HepG2 (cell line): ENCODE results near the gene EIF3J. TPM values are rescaled to one million over a fixed set of nuclear protein-coding genes. Genes with fewer than 3 reads are reported as not detected.
A peak's percentile ranks its signal among the peaks of the same experiment; 100 is the strongest.

Source experiments
- CERS6 ChIP-seq: sonication (generic); formaldehyde crosslinking; IDR thresholded peaks from 2 replicates; pipeline ENCODE4 v1.5.0; 2020; ENCODE audit warnings: missing genetic modification reagents
- DPF2 ChIP-seq: sonication (generic); formaldehyde crosslinking; IDR thresholded peaks from 2 replicates; pipeline ENCODE4 v1.4.0; 2020; ENCODE audit warnings: mild to moderate bottlenecking, low read depth, missing genetic modification reagents, borderline replicate concordance
- E2F1 ChIP-seq: sonication (generic); formaldehyde crosslinking; IDR thresholded peaks from 2 replicates; pipeline ENCODE4 v1.5.0; 2020; ENCODE audit warnings: missing genetic modification reagents
- GLI4 ChIP-seq: sonication (generic); formaldehyde crosslinking; IDR thresholded peaks from 2 replicates; pipeline ENCODE4 v1.5.1; 2020; ENCODE audit warnings: missing genetic modification reagents, mild to moderate bottlenecking, moderate library complexity, borderline replicate concordance
- NR0B2 ChIP-seq: sonication (generic); formaldehyde crosslinking; IDR thresholded peaks from 2 replicates; pipeline ENCODE4 v1.4.0; 2020; ENCODE audit warnings: mild to moderate bottlenecking, missing genetic modification reagents
- PRMT3 ChIP-seq: sonication (generic); formaldehyde crosslinking; IDR thresholded peaks from 2 replicates; pipeline ENCODE4 v1.8.1; 2022; ENCODE audit warnings: low read depth, mild to moderate bottlenecking, moderate library complexity, missing genetic modification reagents, borderline replicate concordance
- PTBP1 ChIP-seq: fragments of 200-400 bp; formaldehyde crosslinking; IDR thresholded peaks from 2 replicates; pipeline ENCODE4 v1.6.1; 2018; ENCODE audit warnings: low read length, low read depth; ENCODE audit not compliant: poor library complexity, severe bottlenecking
- RAD51 ChIP-seq: fragments of 450-650 bp; IDR thresholded peaks from 2 replicates; pipeline ENCODE4 v1.6.1; 2016; ENCODE audit warnings: borderline replicate concordance
- SMC3 ChIP-seq: IDR thresholded peaks from 2 replicates; pipeline ENCODE4 v1.6.1; 2011; ENCODE audit warnings: low read length, improper control_type of control experiment
- ZNF17 ChIP-seq: sonication (generic); formaldehyde crosslinking; IDR thresholded peaks from 2 replicates; pipeline ENCODE4 v1.5.0; 2020; ENCODE audit warnings: mild to moderate bottlenecking, missing genetic modification reagents
- ZNF335 ChIP-seq: sonication (generic); formaldehyde crosslinking; IDR thresholded peaks from 2 replicates; pipeline ENCODE4 v1.4.0; 2020; ENCODE audit warnings: missing genetic modification reagents
- ZNF572 ChIP-seq: sonication (generic); formaldehyde crosslinking; IDR thresholded peaks from 2 replicates; pipeline ENCODE4 v1.5.1; 2020; ENCODE audit warnings: mild to moderate bottlenecking, missing genetic modification reagents
- ZNF737 ChIP-seq: sonication (generic); formaldehyde crosslinking; IDR thresholded peaks from 2 replicates; pipeline ENCODE4 v1.5.0; 2020; ENCODE audit warnings: missing genetic modification reagents, mild to moderate bottlenecking, borderline replicate concordance
- polyA plus RNA-seq, 8 experiments: library from polyadenylated mRNA; depleted of rRNA in 3 of 8; stranded (reverse) in 7 of 8; unstranded in 1 of 8; fragments of >200 nt; fragmentation: Illumina TruSeq in 4 of 8; extraction: Trizol in 4 of 8; gene quantifications; 2 replicates each; pipeline versions ENCODE4 v1.2.1 to v1.2.3, GENCODE V29; 2011 to 2016; ENCODE audit warnings: low read depth in 4 of 8, missing spikeins in 1 of 8, mixed read lengths in 1 of 8; ENCODE audit not compliant: insufficient read depth in 1 of 8
- total RNA-seq, 5 experiments: library from RNA; depleted of rRNA; stranded (reverse); fragments of >200 nt; fragmentation: Illumina TruSeq; extraction: Trizol; gene quantifications; 2 replicates each; pipeline ENCODE4 v1.2.3, GENCODE V29; 2016; ENCODE audit warnings: low read depth in 1 of 5
- TF ChIP-seq, protein P1 (sequence below): sonication (generic); formaldehyde crosslinking; IDR thresholded peaks from 2 replicates; pipeline ENCODE4 v1.5.1; 2020; ENCODE audit warnings: mild to moderate bottlenecking, missing genetic modification reagents, borderline replicate concordance
- TF ChIP-seq, protein P2 (sequence below): sonication (generic); formaldehyde crosslinking; IDR thresholded peaks from 2 replicates; pipeline ENCODE4 v1.9.0; 2021; ENCODE audit warnings: missing genetic modification reagents, mild to moderate bottlenecking, borderline replicate concordance
- TF ChIP-seq, protein P3 (sequence below): sonication (generic); formaldehyde crosslinking; IDR thresholded peaks from 2 replicates; pipeline ENCODE4; 2020; ENCODE audit warnings: missing genetic modification reagents, mild to moderate bottlenecking, borderline replicate concordance

The EIF3J gene
- total and polyA plus RNA-seq, 2 of the 13 experiments (the other 11 are each of a cell fraction or from before 2014, with no cell fraction given), result 51.7 to 69.2 TPM

- TF ChIP-seq, protein P1, sequence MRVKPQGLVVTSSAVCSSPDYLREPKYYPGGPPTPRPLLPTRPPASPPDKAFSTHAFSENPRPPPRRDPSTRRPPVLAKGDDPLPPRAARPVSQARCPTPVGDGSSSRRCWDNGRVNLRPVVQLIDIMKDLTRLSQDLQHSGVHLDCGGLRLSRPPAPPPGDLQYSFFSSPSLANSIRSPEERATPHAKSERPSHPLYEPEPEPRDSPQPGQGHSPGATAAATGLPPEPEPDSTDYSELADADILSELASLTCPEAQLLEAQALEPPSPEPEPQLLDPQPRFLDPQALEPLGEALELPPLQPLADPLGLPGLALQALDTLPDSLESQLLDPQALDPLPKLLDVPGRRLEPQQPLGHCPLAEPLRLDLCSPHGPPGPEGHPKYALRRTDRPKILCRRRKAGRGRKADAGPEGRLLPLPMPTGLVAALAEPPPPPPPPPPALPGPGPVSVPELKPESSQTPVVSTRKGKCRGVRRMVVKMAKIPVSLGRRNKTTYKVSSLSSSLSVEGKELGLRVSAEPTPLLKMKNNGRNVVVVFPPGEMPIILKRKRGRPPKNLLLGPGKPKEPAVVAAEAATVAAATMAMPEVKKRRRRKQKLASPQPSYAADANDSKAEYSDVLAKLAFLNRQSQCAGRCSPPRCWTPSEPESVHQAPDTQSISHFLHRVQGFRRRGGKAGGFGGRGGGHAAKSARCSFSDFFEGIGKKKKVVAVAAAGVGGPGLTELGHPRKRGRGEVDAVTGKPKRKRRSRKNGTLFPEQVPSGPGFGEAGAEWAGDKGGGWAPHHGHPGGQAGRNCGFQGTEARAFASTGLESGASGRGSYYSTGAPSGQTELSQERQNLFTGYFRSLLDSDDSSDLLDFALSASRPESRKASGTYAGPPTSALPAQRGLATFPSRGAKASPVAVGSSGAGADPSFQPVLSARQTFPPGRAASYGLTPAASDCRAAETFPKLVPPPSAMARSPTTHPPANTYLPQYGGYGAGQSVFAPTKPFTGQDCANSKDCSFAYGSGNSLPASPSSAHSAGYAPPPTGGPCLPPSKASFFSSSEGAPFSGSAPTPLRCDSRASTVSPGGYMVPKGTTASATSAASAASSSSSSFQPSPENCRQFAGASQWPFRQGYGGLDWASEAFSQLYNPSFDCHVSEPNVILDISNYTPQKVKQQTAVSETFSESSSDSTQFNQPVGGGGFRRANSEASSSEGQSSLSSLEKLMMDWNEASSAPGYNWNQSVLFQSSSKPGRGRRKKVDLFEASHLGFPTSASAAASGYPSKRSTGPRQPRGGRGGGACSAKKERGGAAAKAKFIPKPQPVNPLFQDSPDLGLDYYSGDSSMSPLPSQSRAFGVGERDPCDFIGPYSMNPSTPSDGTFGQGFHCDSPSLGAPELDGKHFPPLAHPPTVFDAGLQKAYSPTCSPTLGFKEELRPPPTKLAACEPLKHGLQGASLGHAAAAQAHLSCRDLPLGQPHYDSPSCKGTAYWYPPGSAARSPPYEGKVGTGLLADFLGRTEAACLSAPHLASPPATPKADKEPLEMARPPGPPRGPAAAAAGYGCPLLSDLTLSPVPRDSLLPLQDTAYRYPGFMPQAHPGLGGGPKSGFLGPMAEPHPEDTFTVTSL (CRISPR knock-in tag), result no peak
- no peak for TF ChIP-seq ZNF335 (CRISPR knock-in tag)
- TF ChIP-seq ZNF17, result no peak
- TF ChIP-seq SMC3, result no peak
- no peak for TF ChIP-seq ZNF572 (CRISPR knock-in tag)
- no peak for TF ChIP-seq PRMT3 (CRISPR knock-in tag)
- TF ChIP-seq, protein P2, sequence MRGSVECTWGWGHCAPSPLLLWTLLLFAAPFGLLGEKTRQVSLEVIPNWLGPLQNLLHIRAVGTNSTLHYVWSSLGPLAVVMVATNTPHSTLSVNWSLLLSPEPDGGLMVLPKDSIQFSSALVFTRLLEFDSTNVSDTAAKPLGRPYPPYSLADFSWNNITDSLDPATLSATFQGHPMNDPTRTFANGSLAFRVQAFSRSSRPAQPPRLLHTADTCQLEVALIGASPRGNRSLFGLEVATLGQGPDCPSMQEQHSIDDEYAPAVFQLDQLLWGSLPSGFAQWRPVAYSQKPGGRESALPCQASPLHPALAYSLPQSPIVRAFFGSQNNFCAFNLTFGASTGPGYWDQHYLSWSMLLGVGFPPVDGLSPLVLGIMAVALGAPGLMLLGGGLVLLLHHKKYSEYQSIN (CRISPR knock-in tag), result no peak
- no peak for TF ChIP-seq E2F1
- no peak for TF ChIP-seq CERS6 (CRISPR knock-in tag)
- TF ChIP-seq DPF2 (CRISPR knock-in tag), result no peak
- peak; percentile 17 for TF ChIP-seq PTBP1
- peak; percentile 83; the same call in 1 of the 2 replicates for TF ChIP-seq GLI4 (CRISPR knock-in tag)
- TF ChIP-seq NR0B2 (CRISPR knock-in tag), result no peak
- TF ChIP-seq RAD51, result no peak
- TF ChIP-seq, protein P3, sequence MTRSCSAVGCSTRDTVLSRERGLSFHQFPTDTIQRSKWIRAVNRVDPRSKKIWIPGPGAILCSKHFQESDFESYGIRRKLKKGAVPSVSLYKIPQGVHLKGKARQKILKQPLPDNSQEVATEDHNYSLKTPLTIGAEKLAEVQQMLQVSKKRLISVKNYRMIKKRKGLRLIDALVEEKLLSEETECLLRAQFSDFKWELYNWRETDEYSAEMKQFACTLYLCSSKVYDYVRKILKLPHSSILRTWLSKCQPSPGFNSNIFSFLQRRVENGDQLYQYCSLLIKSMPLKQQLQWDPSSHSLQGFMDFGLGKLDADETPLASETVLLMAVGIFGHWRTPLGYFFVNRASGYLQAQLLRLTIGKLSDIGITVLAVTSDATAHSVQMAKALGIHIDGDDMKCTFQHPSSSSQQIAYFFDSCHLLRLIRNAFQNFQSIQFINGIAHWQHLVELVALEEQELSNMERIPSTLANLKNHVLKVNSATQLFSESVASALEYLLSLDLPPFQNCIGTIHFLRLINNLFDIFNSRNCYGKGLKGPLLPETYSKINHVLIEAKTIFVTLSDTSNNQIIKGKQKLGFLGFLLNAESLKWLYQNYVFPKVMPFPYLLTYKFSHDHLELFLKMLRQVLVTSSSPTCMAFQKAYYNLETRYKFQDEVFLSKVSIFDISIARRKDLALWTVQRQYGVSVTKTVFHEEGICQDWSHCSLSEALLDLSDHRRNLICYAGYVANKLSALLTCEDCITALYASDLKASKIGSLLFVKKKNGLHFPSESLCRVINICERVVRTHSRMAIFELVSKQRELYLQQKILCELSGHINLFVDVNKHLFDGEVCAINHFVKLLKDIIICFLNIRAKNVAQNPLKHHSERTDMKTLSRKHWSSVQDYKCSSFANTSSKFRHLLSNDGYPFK, result peak; percentile 55; the same call in 1 of the 2 replicates
- no peak for TF ChIP-seq ZNF737 (CRISPR knock-in tag)
Observed at GRCh38 chr15:44536302-44536961, 515 bp upstream of the EIF3J start (continued).
